Right atrium auricular region (tissue), 2 donors: Measurements from ENCODE around the gene AP3S2. TPM values are rescaled to one million over a fixed set of nuclear protein-coding genes. Genes with fewer than 3 reads are reported as not detected.

ENCODE experiments used
- DNase-seq: peaks from one replicate; pipeline ENCODE4 v3.0.0-alpha.2; 2019; ENCODE audit warnings: low spot score
- H3K27ac ChIP-seq, 2 donors: fragments of 200-600 bp; sonication (generic); 1 replicate in 1 of 2; 2 replicates in 1 of 2; pipeline ENCODE4 v1.5.1; 2016 to 2019
- H3K27me3 ChIP-seq, 2 donors: fragments of 200-600 bp; sonication (generic); one replicate each; pipeline versions ENCODE4 v1.5.1 to v1.6.0; 2017 to 2019
- H3K36me3 ChIP-seq: fragments of 200-600 bp; sonication (generic); one replicate; pipeline ENCODE4 v1.5.1; 2016
- H3K4me1 ChIP-seq, 2 donors: fragments of 200-600 bp; sonication (generic); one replicate each; pipeline versions ENCODE4 v1.5.1 to v1.6.0; 2017 to 2019
- H3K4me3 ChIP-seq, 2 donors: fragments of 200-600 bp; sonication (generic); 1 replicate in 1 of 2; 2 replicates in 1 of 2; pipeline ENCODE4 v1.5.1; 2017 to 2019; ENCODE audit warnings: mild to moderate bottlenecking in 1 of 2, moderate library complexity in 1 of 2
- H3K9me3 ChIP-seq, 2 donors: fragments of 200-600 bp; sonication (generic); one replicate each; pipeline ENCODE4 v1.5.1; 2019
- total RNA-seq, 2 donors: library from RNA; depleted of rRNA; stranded (reverse); fragments of >200 nt; gene quantifications; one replicate each; pipeline ENCODE4 v1.1.0, GENCODE V29; 2016
- TF ChIP-seq, protein P1 (sequence below), 2 donors: fragments of 200-600 bp; sonication (generic); IDR thresholded peaks; one replicate each; pipeline ENCODE4 v1.5.1; 2019; ENCODE audit warnings: antibody characterized with exemption in 2 of 2

The AP3S2 gene
- total RNA-seq, 2 donors from 2014 or later = 42.1 to 65.9 TPM

DNA sequence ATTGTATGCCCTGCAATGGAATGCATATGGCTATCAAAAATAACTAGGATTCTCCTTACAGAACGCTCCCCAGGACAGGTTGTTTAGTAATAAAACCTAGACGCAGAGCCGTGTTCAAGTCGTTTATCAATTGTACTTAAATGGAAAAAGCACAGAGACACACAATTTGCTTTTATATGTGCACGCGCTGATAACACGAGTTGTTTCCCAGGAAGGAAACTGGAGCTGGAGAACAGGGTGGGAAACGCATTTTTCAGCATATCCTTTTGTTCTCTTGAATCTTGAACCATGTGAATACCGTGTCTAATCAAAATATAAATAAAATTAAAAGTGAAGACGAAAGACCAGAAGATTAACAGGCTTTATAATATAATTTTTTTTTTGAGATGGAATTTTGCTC lies 75.5 kb downstream of the AP3S2 start:
- no peak overlapping the region for H3K27ac ChIP-seq
- TF ChIP-seq, protein P1, sequence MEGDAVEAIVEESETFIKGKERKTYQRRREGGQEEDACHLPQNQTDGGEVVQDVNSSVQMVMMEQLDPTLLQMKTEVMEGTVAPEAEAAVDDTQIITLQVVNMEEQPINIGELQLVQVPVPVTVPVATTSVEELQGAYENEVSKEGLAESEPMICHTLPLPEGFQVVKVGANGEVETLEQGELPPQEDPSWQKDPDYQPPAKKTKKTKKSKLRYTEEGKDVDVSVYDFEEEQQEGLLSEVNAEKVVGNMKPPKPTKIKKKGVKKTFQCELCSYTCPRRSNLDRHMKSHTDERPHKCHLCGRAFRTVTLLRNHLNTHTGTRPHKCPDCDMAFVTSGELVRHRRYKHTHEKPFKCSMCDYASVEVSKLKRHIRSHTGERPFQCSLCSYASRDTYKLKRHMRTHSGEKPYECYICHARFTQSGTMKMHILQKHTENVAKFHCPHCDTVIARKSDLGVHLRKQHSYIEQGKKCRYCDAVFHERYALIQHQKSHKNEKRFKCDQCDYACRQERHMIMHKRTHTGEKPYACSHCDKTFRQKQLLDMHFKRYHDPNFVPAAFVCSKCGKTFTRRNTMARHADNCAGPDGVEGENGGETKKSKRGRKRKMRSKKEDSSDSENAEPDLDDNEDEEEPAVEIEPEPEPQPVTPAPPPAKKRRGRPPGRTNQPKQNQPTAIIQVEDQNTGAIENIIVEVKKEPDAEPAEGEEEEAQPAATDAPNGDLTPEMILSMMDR (IDR thresholded peaks at IDR 0.05) = no peak
- no peak overlapping the region for H3K4me3 ChIP-seq
- no peak for DNase-seq
- H3K9me3 ChIP-seq = peaks cover 4 to 10% of the 10 kb centered on the region in 2 donors
- H3K4me1 ChIP-seq = peaks cover 0 to 10% of the 10 kb centered on the region in 2 donors
- H3K36me3 ChIP-seq = no peaks in the 10 kb centered on the region
- peaks cover 7 to 15% of the 10 kb centered on the region in 2 donors for H3K27me3 ChIP-seq

DNA sequence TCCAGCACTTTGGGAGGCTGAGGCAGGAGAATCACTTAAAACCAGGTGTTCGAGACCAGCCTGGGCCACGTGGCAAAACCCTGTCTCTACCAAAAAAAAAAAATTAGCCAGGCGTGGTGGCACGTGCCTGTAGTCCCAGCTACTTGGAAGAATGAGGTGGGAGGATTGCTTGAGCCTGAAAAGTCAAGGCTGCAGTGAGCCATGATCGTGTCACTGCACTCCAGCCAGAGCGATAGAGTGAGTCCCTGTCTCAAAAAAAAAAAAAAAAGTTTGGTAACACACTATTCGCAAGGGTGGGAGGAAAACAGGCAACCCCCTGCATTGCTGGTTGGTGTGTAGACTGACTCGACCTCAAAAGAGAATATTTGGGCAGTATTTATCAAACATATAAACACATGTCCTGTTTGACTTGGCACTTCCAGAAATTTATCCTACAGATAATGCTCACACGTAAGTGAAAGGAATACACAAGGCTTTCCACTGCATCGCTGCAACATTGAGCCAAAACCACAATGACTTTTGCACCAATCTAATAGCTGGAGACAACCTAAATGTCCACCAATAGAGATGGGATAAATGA lies 76.0 kb downstream of the AP3S2 start:
- DNase-seq = no peak
- Histone ChIP-seq H3K36me3 (no peaks in the 10 kb centered on the region), H3K27ac (no peak overlapping the region), H3K9me3 (peaks cover 4 to 10% of the 10 kb centered on the region in 2 donors), H3K27me3 (peaks cover 7 to 15% of the 10 kb centered on the region in 2 donors), H3K4me1 (peaks cover 0 to 13% of the 10 kb centered on the region in 2 donors), H3K4me3 (no peak overlapping the region)
- TF ChIP-seq, protein P1 (IDR thresholded peaks at IDR 0.05) = no peak

DNA sequence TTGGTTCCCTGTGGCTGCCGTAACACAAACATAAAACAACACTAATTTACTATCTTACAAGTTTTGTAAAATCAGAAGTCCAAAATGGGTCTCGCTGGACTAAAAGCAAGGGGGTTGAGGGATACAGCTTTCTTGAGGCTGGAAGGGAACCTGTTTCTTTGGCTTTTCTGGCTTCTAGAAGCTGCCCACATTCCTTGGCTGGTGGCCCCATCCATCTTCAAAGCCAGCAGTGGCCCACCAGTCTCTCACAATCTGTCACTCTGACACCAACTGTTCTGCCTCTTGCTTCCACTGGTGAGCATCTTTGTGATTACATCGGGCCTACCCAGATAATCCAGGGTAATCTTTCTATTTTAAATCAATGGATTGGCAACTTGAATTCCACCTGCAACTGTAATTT lies 78.0 kb downstream of the AP3S2 start:
- Histone ChIP-seq H3K4me1 (peaks cover 0 to 23% of the 10 kb centered on the region in 2 donors), H3K4me3 (no peak overlapping the region), H3K27ac (no peak overlapping the region), H3K36me3 (no peaks in the 10 kb centered on the region), H3K9me3 (peaks cover 4 to 10% of the 10 kb centered on the region in 2 donors), H3K27me3 (peaks cover 7 to 15% of the 10 kb centered on the region in 2 donors)
- TF ChIP-seq, protein P1 (IDR thresholded peaks at IDR 0.05) = no peak
- DNase-seq = no peak

DNA sequence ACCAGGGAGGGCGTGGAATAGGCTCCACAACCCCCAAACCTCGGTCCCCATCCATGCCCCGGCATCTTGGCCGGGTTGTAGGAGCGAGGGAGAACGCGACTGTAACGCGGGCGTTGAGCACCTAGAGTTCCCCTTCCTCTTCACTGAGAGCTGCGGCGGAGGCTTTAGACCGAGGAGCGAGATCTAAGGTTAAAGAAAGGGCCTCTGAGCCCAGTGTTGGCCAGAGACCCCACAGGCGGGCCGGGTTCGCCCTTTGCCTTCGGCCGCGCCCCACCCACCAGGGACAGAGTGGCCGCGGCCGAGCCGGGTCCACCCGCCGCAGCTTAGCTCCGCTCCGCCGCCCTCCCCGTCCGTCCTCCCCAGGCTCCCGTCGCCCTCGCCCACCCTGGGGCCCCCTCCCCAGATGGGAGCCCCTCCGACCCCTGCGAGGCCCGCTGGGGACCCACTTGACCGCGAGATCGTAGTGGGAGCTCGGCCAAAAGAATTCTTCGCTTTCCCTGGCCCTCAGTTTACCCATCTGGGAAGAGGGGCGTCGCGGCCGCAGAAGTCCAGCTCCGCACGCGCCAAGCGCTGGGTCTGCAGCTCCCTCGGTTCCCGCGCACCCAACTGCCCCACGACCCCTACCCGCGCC lies 79.6 kb downstream of the AP3S2 start:
- peaks cover 7 to 15% of the 10 kb centered on the region in 2 donors for H3K27me3 ChIP-seq
- peak overlapping the region; percentile 35 to 62 for H3K27ac ChIP-seq
- TF ChIP-seq, protein P1 (IDR thresholded peaks at IDR 0.05) = no peak
- no peaks in the 10 kb centered on the region for H3K36me3 ChIP-seq
- peak overlapping the region; percentile 39 to 54 for H3K4me3 ChIP-seq
- peaks cover 0 to 26% of the 10 kb centered on the region in 2 donors for H3K4me1 ChIP-seq
- no peak for DNase-seq
- H3K9me3 ChIP-seq = peaks cover 4 to 10% of the 10 kb centered on the region in 2 donors

DNA sequence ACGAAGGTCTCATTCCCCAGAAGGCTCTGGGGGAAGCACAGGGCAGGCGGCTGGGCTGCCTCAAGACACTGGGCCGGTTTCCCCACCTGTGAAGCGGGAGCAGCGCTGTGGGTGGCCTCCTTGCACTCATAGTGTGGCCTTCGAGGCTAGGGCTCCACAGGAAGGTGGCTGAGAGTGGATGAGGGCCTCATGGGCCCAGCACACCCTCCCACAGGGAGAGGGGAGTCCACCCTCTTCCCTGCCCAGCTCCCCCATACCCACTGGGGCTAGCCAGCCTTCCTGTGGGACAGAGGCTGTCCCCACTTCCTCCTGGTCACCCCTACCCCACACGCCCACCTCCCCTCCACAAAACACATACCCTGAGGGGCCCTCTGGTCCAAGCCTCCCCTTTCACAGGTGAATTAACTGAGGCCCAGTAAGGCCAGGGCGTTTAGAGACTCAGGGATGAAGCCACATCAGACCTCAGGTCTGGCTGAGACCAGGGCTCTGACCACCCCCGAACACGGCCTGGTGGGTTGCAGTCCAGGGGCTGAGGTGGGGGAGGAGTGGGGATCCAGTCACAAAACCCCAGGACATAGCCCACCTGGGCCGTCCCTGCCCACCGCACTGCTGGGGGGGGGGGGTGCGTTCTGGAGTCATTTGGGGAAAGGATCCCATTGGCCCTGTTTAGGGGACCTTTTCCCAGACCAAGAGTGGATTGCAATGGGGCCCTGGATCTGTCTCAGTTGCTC lies 80.2 kb downstream of the AP3S2 start:
- no peak for DNase-seq
- Histone ChIP-seq H3K27ac (peak overlapping the region in 1 of 2 donors; percentile 62), H3K4me3 (peak overlapping the region in 1 of 2 donors; percentile 54)

More for the DNA sequence above, 80.2 kb downstream of the AP3S2 start:
- Histone ChIP-seq H3K9me3 (peaks cover 4 to 10% of the 10 kb centered on the region in 2 donors), H3K4me1 (peaks cover 0 to 32% of the 10 kb centered on the region in 2 donors), H3K36me3 (no peaks in the 10 kb centered on the region), H3K27me3 (peaks cover 7 to 15% of the 10 kb centered on the region in 2 donors)
- TF ChIP-seq, protein P1 (IDR thresholded peaks at IDR 0.05) = no peak
